Kidney capillary endothelial cell (primary cell): Measurements from ENCODE around the gene ALDH1L1.

Experiments
- DNase-seq: peaks from one replicate; pipeline ENCODE4 v3.0.0-alpha.2; 2018; ENCODE audit warnings: low spot score

ALDH1L1 gene

GRCh38 chr3:126180477-126181397, at the start of gene ALDH1L1:
Gene ALDH1L1 (minus strand): TSS chr3:126180586. CDS start chr3:126160979, 19,607 bp downstream.
- peak; percentile 3 for DNase-seq

GRCh38 chr3:126226374-126226773, 46.0 kb upstream of the ALDH1L1 start:
- DNase-seq, result no peak

- DNase-seq, result no peak
These were observed 36.0 kb upstream of the ALDH1L1 start for GRCh38 chr3:126216416-126216815.

- no peak for DNase-seq
These were observed 33.1 kb upstream of the ALDH1L1 start for GRCh38 chr3:126213379-126214028.

GRCh38 chr3:126212620-126213378, 32.4 kb upstream of the ALDH1L1 start:
- DNase-seq, result peak; percentile 29

- DNase-seq, result no peak
These were observed 31.8 kb upstream of the ALDH1L1 start for GRCh38 chr3:126212250-126212619.

- DNase-seq, result no peak
These were observed 31.2 kb upstream of the ALDH1L1 start for GRCh38 chr3:126211569-126211968.

GRCh38 chr3:126210606-126211005, 30.2 kb upstream of the ALDH1L1 start:
- no peak for DNase-seq

GRCh38 chr3:126209741-126210140, 29.4 kb upstream of the ALDH1L1 start:
- no peak for DNase-seq

- peak; percentile 18 for DNase-seq
These were observed 28.3 kb upstream of the ALDH1L1 start for GRCh38 chr3:126208606-126209256.

GRCh38 chr3:126208182-126208581, 27.8 kb upstream of the ALDH1L1 start:
- DNase-seq, result peak; percentile 11

GRCh38 chr3:126207166-126207565, 26.8 kb upstream of the ALDH1L1 start:
- no peak for DNase-seq

- DNase-seq, result no peak
These were observed 25.6 kb upstream of the ALDH1L1 start for GRCh38 chr3:126205717-126206655.

GRCh38 chr3:126202680-126203079, 22.3 kb upstream of the ALDH1L1 start:
- DNase-seq, result no peak

- no peak for DNase-seq
These were observed 21.9 kb upstream of the ALDH1L1 start for GRCh38 chr3:126202276-126202675.

GRCh38 chr3:126201168-126201567, 20.8 kb upstream of the ALDH1L1 start:
- no peak for DNase-seq

- DNase-seq, result no peak
These were observed 20.1 kb upstream of the ALDH1L1 start for GRCh38 chr3:126200534-126200933.

- DNase-seq, result no peak
These were observed 18.9 kb upstream of the ALDH1L1 start for GRCh38 chr3:126199256-126199655.

GRCh38 chr3:126197854-126198584, 17.6 kb upstream of the ALDH1L1 start:
- peak; percentile 38 for DNase-seq

- no peak for DNase-seq
These were observed 17.0 kb upstream of the ALDH1L1 start for GRCh38 chr3:126197343-126197742.
